Progenitor cell of endocrine pancreas (in vitro differentiated cells): ENCODE results near the gene TFEB. TPM values are rescaled to one million over a fixed set of nuclear protein-coding genes. Genes with fewer than 3 reads are reported as not detected.

Experiments used
- DNase-seq: peaks from one replicate; pipeline ENCODE4 v3.0.0; 2021; ENCODE audit warnings: low spot score; ENCODE audit not compliant: unreplicated experiment
- H3K27ac Mint-ChIP-seq: 2 replicates; pipeline ENCODE4 v1.8.0; 2021; ENCODE audit warnings: mild to moderate bottlenecking, moderate library complexity, mixed read lengths
- H3K27me3 Mint-ChIP-seq: 2 replicates; pipeline ENCODE4 v1.8.0; 2021; ENCODE audit warnings: mixed read lengths
- H3K36me3 Mint-ChIP-seq: 2 replicates; pipeline ENCODE4 v1.8.0; 2022; ENCODE audit warnings: mixed read lengths; ENCODE audit not compliant: insufficient read depth
- H3K4me1 Mint-ChIP-seq: 2 replicates; pipeline ENCODE4 v1.8.0; 2021; ENCODE audit warnings: low read depth, mixed read lengths
- H3K4me3 Mint-ChIP-seq: 2 replicates; pipeline ENCODE4 v1.8.0; 2021; ENCODE audit warnings: low read depth, mild to moderate bottlenecking, moderate library complexity, mixed read lengths
- H3K9me3 Mint-ChIP-seq: 2 replicates; pipeline ENCODE4 v1.8.0; 2021; ENCODE audit warnings: low read depth, mixed read lengths
- total RNA-seq: library from RNA; stranded (reverse); gene quantifications from 2 replicates; pipeline ENCODE4 v1.2.1, GENCODE V29; 2021
- TF ChIP-seq, protein P1 (sequence below): fragments of 200-600 bp; sonication (generic); IDR thresholded peaks from one replicate; pipeline ENCODE4 v1.5.0; 2021; ENCODE audit warnings: antibody characterized with exemption, mild to moderate bottlenecking; ENCODE audit not compliant: unreplicated experiment

The TFEB gene
- total RNA-seq, 1 donor from 2014 or later, result 0.48 TPM

DNA sequence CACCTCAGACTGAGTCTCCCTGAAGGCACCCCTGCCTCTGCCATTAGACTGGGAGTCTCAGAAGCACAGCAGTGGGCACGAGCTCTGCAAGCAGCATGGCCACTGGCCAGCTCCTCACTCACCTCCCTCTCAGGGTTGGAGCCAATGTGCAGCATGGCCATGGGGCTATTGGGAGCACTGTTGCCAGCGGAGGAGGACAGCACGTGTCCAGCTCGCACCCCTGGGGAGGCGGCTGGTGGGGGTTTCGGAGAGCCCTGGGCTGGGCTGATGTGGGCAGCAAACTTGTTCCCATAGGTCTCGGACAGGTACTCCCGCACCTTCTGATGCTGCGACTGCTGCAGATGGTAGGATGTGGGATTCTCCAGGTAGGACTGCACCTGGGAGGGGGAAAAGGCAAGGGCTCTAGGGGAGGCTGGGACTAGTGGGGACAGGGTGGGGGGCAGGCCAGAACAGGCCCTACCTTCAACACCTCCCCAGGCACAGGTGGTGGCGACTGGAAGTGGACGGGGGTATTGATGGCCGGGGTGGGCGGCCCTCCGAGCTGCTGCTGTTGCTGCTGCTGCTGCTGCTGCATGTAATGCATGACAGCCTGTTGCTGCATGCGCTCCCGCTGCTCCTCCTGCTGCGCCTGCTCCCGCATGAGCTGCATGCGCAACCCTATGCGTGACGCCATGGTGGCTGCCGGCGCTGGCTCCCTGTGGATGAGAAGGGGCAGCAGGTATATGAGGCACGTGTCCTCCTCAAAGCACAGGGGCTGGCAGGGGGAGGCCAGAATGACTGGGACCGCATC, 44.7 kb downstream of the TFEB start:
- Mint-ChIP-seq H3K36me3 (no peaks in the 10 kb centered on the region), H3K27ac (no peak overlapping the region), H3K9me3 (no peaks in the 10 kb centered on the region), H3K4me1 (no peaks in the 10 kb centered on the region), H3K27me3 (peaks cover 46% of the 10 kb centered on the region), H3K4me3 (no peak overlapping the region)
- DNase-seq, result no peak
- TF ChIP-seq, protein P1, sequence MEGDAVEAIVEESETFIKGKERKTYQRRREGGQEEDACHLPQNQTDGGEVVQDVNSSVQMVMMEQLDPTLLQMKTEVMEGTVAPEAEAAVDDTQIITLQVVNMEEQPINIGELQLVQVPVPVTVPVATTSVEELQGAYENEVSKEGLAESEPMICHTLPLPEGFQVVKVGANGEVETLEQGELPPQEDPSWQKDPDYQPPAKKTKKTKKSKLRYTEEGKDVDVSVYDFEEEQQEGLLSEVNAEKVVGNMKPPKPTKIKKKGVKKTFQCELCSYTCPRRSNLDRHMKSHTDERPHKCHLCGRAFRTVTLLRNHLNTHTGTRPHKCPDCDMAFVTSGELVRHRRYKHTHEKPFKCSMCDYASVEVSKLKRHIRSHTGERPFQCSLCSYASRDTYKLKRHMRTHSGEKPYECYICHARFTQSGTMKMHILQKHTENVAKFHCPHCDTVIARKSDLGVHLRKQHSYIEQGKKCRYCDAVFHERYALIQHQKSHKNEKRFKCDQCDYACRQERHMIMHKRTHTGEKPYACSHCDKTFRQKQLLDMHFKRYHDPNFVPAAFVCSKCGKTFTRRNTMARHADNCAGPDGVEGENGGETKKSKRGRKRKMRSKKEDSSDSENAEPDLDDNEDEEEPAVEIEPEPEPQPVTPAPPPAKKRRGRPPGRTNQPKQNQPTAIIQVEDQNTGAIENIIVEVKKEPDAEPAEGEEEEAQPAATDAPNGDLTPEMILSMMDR, result no peak

DNA sequence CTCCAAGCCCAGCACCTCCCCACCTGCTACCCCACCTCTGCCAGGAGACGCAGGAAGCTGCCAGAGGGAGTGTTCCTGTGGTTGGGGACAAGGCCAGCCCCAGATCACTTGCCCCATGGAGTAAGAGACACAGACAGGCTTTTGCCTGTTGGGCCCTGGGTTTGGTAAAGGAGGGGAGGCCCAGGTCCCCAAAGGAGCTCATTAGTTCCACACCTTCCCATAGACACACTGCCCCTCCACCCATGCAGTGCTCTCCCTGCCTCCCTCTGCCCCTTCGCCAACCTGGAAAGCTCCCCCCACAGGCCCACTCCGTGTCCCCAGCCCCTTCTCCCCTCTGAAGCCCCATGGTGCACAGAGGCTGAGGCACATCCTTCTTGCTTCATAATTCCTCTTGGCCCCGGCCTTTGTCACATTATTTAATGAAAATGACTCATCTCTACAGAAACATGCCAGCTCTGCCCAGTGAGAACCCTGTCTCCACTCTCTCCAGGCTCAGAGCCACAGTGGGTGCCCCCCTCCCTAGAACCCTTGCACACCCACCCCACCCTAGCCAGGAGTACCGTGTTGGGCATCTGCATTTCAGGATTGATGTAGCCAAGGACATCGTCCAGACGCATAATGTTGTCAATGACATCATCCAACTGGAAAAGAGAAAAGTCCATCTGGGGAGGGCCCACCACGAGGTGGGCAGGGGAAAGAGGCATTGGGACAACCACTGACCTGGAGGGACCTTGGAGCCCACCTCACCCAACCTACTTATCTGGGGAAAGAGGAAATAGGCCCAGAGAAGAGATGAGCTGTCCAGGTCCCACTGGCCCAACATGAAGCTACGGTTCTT, 46.0 kb downstream of the TFEB start:
- Mint-ChIP-seq H3K27me3 (peaks cover 42% of the 10 kb centered on the region), H3K4me1 (no peaks in the 10 kb centered on the region), H3K4me3 (no peak overlapping the region), H3K9me3 (no peaks in the 10 kb centered on the region), H3K36me3 (no peaks in the 10 kb centered on the region), H3K27ac (no peak overlapping the region)
- DNase-seq, result no peak
- TF ChIP-seq, protein P1, result no peak

DNA sequence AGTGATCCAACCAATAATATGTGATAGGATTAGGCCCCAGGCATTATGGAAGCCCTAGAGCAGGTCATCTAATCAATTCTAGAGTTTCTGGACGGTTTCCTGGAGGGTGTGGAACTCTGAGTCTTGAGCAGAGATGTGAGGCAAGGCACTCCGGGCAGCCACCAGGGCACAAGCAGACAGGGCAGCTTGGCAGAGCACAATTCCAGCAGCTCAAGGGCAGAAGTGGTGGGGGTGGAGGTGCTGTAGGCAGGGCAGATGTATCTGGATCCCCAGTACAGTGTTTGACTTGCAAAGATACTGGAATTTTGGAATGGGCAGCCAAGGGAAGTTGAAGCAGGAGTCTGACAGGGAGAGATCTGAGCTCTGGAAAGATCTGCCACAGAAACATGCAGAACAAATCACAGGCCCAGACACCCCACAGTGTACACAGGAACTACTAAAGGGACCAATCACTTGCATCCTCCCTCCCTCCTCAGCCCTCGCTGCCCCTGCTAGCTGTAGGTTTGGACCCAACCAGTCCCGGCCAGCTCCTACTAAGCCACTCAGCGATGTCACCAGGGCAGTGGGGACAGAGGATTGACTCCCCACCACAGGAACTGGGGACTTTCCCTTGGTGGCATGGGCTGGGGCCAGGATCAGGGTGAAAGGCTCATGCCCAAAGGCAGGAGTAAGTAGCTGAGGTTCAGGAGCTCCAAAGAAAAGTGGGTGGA, 47.0 kb downstream of the TFEB start:
- Mint-ChIP-seq H3K27me3 (peaks cover 45% of the 10 kb centered on the region), H3K4me1 (peaks cover 2% of the 10 kb centered on the region), H3K27ac (peak overlapping the region; percentile 50), H3K36me3 (no peaks in the 10 kb centered on the region), H3K4me3 (no peak overlapping the region), H3K9me3 (no peaks in the 10 kb centered on the region)
- DNase-seq, result no peak
- TF ChIP-seq, protein P1, result no peak

DNA sequence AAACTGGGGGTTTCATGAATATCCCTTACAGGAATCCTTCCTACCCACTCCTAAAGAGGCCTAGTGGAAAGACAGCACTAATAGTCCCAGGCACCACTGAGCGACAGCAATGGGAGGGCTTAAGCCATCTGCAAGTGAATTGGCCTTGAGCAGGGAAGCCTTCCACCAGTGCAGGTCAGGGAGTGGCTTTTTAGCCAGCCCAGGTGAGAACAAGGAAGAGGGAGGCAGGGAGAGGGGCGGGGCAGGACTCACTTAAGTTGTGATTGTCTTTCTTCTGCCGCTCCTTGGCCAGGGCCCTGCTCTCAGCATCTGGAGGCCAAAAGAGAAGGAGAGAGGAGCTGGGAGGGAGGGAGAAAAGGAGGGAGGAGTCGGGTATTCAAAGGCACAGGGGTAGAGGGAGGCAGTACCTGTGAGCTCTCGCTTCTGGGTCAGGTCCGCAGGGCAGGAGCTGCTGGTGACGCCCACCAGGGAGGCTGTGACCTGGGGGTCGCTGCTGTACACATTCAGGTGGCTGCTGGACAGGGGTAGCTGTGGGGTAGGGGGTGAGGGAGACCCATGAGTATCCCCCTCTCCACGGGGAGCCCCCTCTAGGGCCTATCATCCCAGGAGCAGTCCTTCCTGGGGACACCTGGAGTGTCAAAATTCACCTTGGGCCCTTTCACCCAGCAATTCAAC, 47.8 kb downstream of the TFEB start:
- H3K36me3 Mint-ChIP-seq, result no peaks in the 10 kb centered on the region
- TF ChIP-seq, protein P1, result no peak

More for the DNA sequence above, 47.8 kb downstream of the TFEB start:
- Mint-ChIP-seq H3K27ac (no peak overlapping the region), H3K4me1 (peaks cover 2% of the 10 kb centered on the region), H3K4me3 (no peak overlapping the region), H3K9me3 (no peaks in the 10 kb centered on the region), H3K27me3 (peaks cover 45% of the 10 kb centered on the region)
- DNase-seq, result no peak
